Fibroblast of gingiva (primary cell): ENCODE results near the gene RDM1.
"Not testable (repeated sequence)": the region's sequence is repeated elsewhere in the genome, so short reads cannot be mapped to it uniquely, and the experiment has no call there.

ENCODE experiments used
- DNase-seq: peaks from one replicate; pipeline ENCODE4 v3.0.0-alpha.2; 2011; ENCODE audit warnings: low read depth

RDM1 gene

DNA sequence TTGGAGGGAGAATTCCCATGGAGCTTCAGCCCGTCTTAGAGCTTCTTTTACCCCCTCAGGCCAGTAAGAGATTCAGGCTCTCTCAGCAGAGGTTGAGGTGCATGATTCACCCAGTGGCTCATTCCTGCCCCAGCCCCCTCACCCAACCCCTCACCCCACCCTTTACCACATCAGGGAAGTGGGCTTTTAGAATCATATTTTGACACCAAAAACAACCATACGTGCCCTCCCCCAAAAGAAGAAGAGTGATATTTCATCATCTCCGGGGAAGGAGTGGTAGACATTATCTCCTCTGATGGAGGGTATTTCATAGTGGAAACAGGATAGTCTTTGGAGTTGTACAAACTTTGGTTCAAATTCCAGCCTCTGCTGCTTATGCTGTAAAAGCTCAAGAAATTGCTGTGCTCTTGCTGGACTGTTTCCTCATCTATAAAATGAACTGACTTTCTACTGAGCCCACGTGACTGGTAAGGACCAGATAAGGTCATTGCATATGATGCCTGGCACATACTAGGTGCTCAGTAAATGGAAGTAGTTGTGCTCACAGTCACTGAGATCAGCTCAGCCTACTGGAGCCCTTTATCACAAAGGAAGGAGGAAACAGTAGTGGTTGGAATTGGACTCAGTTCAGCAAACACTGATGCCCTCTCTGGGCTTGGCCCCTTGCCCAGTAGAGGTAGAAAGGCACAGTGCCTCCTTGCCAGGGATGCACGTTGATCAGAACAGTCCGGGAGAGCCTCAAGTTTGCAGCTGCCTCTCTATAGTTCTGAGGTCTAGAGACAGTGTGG lies 32.1 kb downstream of the RDM1 start:
- no peak for DNase-seq

DNA sequence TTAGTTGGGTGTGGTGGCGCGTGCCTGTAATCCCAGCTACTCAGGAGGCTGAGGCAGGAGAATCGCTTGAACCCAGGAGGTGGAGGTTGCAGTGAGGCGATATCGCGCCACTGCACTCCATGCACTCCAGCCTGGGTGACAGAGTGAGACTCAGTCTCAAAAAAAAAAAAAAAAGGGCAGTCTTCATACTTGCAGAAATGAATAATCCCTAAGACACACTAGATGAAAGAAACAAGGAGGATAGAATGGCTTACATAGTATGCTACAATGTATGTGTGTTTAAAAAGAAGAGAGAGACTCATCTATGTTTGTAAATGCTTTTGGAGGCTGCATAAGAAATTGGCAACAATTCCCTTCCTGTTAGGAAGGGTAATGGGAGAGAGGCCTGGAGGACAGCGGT lies 32.8 kb downstream of the RDM1 start:
- DNase-seq, result not testable (repeated sequence)

DNA sequence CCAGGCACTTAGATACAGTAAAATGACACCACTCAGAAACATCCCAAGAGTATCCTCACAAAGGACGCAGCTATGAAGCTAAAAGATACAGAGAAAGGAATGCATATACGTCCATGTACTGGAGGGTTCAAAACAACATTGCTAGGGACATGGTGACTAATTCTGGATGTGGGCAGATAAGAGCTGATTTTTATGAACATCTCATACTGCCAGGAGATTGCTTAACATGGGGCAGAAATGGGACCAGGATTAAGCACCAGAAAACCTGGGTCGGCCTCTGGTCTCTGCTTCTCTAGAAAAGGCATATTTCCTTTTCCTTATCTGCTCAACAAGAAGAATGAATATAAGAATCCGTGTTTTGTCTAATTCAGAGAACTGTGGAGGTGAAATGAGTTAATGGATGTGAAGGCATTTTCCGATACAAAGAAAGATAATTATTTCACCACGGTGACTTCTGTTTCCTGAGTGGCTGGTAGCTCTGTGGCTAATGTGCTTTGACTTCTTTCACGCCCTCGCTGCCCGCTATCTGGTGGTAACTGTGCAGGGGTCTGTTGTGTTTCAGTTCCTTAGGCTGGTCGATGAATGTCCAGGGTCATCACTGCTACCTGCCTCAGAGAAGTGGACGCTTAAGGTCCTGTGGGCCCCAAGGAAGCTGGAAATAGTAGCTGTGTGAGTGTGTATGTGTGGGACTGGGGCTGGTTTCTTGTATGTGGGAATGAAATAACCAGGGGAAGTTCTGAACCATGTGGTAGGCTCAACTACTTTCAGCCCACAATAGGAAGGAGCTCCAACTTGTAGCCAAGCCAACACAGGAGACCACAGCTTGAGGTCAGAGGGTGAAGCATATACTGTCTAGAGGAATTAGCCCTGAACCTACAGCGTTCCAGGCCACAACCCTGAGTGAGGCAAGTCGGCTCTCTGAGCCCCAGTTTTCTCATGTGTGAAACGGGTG lies 34.7 kb downstream of the RDM1 start:
- DNase-seq, result no peak

DNA sequence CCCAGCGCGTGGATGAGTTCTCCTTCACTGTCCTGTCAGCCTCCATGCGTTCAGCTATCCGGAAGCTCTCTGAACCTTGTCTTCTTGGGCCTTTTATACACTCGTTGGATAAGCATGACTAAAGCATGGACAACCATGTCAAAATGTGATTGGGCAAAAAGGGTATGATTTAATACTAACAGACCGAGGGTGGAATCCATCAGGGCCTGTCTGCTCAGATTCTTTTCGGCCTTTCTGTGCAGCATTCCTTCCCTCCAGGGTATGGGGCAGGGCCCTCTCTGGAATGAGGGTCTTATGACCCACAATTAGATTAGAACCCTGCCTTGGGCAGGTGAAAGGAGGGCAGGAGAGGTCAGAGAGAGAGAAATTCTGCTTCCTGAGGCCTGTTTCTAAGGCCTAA lies 36.4 kb downstream of the RDM1 start:
- no peak for DNase-seq

DNA sequence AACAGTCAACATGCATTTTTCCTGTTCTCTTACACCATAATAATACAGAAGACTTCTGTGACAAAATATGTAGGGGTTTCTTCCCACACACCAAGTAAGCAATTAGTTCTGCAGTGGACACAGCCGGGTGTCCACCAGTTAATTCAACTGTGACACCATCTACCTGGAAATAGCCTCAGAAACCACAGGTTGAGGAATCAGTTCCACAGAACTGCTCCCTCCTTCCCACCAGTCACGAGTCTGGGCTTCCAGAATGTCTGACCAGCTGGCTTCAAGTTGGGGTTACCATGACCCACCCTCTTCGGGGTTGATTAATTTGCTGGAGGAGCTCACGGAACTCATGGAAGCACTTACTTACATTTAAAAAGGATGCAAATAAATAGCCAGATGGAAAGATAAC lies 36.8 kb downstream of the RDM1 start:
- DNase-seq, result no peak

DNA sequence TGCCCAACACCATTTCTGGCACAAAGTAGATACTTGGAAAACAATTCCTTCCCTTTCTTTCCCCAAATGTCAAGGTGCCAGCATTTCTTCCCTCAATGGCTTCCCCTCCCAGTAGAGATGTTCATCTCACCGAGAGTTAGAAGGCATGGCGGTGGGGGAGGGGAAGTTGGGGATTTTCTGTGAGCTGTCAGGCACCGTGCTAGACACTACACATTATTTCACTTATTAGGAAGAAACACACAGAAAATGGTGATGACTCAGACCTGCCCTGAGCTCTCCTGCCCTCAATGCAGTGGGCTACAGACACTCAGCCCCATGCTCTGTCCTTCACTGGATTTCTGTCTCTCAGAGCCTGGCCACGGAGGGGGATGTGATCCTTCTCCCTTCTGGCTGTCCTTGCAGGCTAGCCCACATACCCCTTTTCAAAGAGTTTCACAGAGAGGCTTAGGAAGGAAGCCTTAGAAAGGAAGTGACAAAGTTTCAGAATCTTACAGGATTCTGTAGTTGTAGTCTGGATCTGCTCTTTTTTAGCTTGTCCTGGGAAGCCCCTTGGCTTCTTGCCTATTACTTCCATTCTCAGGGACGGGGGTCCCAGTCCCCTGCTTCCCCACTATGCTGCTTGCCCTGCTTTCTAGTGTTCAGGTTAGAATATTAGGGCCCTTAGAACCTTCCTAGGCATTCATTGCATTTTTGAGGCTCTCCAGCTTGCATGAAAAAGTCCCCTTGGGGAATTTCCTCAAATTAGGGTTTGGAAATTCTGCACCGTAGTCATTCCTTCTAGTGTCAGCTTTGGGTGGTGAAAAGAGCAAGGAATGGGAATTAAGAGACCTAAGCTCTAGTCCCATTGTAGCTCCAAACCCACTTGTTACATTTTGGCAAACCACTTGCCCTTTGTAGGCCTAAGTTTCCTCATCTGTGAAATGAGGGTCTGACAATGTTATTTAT lies 38.2 kb downstream of the RDM1 start:
- no peak for DNase-seq

DNA sequence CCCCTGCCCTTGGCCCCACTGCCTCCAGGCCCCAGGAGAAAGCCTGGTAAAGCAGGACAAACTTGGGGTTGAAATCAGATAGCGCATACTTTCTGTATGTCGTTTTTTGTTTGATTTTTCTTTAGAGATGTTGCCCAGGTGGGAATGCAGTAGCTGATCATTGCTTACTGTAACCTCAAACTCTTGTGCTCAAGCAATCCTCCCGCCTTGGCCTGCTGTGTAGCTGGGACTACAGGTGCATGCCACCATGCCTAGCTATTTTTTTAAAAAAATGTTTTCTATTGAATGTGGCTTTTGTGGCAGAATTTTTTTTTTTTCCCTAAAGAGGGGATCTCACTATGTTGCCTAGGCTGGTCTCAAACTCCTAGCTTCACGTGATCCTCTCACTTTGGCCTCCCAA lies 39.3 kb downstream of the RDM1 start:
- no peak for DNase-seq

DNA sequence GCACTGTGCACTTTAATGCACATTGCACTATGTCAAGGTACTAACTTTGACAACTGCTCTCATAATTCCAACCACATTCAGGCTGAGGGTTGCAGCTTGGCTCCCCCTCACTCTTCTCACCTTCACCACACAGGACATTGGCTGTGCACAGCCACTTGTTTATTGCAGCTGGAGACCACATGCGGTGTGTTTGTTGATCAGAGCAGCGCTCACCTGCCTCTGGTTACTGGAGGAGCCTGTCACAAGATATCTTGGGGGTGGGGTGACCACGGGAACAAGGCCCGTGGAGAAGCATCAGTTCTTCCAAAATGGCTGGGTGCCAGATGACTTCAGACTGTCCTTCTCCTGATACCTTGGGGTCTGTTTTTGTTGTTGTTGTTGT lies 39.8 kb downstream of the RDM1 start:
- DNase-seq, result no peak

DNA sequence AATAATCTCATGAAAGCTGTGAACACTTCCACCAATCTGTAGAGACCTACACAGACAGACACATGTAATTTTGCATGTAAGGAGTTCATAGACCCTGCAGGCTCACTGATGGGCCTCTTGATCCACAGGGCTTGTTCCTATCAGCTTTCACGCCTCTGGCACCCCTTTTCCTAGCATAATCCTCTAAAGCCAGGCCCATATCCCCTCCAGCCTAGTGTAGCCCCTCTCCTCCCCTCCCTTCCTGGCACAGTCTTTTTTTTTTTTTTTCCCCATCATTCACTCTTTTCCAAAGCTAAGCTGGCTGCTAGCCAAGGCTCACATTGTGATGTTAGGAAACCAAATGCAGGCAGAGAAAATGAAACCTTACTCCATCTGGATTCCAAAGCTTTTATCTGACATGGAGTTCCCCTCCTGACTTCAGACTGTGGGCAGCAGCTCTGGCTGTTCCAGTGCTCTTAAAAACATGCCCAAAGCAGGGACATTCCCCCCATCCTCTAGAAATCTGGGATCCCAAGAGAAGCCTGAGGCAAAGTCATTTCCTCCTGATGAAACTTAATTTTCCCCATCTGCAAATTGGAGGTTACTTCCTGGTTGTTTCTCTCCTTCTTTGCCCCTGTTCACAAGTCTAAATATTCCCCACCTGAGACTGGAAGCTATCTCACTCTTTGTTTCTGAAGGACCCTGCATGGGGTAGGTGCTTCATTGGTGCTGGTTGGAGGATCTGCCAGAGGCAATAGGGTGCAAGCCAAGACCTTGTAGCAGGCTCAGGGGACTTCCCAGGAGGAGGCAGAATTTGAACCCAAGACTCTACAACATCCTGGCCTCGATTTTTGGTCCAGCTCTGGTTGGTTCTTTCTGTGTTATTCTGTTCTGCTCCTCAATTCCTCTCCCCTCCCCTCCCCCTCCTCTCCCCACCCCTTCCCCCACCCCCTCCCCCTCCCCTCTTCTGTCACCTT lies 40.5 kb downstream of the RDM1 start:
- peak; percentile 21 for DNase-seq

DNA sequence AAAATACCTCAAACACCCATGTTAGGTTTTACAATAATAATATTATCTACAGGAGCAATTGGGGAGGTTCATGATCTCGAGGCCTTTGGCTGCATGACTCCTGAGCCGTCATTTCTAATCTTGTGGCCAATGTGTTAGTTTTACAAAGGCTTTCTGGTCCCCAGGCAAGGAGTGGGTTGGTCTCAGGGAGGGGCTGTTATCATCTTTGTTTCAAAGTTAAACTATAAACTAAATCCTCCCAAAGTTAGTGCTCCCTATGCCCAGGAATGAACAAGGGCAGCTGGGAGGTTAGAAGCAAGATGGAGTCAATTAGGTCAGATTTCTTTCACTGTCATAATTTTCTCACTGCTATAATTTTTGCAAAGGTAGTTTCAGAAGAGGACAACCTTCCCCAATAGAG lies 41.3 kb downstream of the RDM1 start:
- no peak for DNase-seq

DNA sequence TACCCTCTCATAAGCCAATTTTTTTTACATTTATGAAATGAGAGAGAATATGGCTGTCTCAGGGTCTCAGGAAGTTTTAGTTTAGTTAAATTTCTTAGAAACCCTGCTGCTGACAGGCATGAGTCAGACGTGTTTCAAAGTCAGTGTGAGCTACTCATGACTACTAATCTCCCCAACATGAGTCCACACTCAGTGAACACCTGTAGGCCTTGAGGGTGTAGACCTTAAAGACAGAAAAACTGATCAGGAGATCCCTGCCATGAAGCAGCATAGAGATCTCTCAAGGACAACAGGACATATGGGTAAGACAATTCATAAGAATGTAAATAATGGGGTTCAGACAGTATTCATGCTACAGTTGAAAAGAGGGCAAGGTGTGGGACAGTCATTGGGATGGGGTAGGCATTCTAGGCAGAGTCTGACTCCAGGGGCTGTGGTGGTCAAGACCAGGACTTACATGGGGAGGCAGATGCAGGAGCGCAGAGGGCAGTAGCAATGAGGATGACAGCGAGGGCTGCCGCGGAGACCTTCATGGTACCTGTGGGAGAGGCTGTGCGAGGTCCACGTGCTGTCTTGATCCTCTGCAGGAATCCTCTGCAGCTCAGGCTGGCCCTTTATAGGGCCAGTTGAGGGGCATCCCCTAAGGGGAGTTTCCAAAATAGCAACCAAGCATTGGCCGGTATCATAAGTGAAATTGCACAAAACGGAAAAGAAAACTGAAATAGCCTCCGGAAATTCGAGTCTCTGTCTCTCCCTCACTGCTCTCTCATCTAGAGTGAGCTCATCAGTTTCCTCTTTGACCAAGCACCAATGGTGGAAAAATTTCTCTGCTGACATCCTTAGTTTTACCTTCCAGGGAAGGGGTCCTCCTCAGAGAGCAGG lies 50.6 kb downstream of the RDM1 start, which contains the start of gene CCL5:
Gene CCL5, minus strand, starts transcription at position 588 of the 882 bp plus-strand sequence.
- no peak for DNase-seq

DNA sequence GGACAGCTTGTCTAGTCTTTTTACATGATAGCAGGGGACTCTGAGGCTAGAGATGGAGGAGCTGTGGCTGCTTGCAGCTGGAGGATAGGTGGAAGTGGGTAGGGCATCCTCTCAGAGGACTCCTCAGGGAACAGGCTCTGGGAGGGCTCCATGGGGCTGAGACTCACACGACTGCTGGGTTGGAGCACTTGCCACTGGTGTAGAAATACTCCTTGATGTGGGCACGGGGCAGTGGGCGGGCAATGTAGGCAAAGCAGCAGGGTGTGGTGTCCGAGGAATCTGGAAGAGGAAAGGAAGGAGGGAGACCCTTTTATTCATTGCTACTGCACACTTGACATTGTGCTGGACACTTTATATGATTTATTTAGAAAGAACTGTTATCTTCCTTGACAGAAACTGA lies 52.2 kb downstream of the RDM1 start:
- no peak for DNase-seq

DNA sequence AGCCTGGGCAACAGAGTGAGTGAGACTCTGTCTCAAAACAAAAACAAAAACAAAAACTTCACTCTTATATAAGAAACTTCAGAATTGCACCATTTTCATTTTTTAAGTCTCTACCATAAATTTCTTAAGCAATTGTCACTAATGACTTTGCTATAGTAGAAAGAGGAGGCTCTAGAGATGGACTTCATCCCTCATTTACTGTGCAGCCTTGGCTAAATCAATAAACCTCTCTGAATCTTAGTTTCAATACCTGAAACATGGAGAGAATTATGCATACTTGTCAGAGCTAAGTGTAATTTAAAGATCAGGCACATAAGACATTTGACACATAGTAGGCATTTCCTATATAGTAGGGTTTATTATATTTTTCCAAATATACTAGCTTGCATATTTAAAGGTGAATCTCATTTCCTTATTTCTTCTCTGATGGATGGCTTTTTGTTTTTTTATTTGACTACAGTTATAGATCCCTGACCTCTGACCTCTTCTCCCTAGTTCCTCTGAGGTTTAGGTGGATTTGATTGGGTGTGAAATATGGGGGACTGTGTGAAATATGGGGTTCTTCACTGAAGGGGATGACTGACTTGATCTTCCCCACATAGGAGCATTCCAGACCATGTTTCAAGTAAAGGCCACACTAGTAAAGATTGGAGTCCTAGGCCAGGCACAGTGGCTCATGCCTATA lies 53.1 kb downstream of the RDM1 start:
- no peak for DNase-seq

DNA sequence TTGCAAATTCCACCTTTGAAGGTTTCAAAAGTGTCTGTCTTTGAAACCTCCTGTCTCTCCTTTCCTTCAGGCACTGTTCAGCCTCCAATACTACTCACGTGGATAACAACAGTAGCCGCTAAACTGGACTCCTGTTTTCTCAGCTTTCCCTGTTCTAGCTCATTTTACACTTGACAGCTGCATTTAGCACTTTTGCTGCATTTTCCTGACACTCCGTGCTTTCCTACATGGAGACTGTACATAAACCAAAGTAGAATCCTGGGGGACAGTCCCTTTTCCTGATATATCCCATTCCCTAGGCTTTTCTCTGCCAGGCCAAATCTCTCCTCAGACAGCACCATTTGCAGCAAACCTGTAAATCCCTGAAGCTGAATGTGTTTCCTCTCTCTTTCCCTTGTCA lies 54.0 kb downstream of the RDM1 start:
- no peak for DNase-seq

DNA sequence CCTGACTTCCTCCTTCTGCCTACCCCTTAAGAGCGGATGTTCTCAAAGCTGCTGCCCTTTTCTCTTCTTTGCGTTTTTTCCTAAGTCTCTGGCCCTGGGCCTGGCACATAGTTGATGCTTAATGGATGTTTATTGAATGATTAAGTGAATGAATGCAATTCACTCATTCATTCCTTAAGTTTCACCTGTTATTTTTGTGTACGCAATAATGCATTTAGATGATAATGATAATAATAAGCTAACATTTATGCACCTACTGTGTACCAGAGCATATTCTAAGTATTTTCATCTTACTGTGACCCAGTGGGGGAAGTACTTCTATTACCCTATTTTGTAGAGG lies 54.8 kb downstream of the RDM1 start:
- DNase-seq, result no peak

DNA sequence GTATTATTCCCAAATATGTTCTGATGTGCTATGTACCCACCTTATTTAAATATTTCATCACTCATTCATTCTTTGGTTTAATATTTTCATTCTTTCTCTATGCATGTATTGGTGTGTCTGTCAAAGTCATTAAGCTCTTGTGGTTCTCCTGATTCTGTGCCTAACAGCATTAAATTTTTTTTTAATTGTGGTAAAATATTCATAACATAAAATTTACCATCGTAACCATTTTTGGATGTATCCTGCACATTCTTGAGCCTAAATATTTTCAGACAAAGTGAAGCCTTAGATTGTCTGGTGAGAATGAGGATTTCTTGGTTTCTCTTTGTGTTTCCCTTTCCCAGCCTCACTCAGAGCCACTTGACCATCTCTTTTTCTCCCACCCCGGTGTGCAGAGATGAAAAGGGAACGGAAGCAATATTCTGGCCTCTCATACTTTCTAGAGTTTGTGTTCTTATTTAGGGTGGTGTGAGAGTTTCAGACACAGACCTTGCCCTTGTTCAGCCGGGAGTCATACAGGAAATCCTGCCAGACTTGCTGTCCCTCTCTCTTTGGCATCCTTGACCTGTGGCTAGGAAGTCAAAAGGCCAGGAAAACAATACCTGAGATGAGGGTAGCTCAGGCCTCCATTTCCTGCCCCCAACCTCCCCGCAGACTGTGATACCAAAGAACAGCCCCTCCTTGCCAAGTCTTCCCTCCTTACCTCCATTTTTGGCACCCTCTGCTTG lies 55.3 kb downstream of the RDM1 start:
- no peak for DNase-seq

DNA sequence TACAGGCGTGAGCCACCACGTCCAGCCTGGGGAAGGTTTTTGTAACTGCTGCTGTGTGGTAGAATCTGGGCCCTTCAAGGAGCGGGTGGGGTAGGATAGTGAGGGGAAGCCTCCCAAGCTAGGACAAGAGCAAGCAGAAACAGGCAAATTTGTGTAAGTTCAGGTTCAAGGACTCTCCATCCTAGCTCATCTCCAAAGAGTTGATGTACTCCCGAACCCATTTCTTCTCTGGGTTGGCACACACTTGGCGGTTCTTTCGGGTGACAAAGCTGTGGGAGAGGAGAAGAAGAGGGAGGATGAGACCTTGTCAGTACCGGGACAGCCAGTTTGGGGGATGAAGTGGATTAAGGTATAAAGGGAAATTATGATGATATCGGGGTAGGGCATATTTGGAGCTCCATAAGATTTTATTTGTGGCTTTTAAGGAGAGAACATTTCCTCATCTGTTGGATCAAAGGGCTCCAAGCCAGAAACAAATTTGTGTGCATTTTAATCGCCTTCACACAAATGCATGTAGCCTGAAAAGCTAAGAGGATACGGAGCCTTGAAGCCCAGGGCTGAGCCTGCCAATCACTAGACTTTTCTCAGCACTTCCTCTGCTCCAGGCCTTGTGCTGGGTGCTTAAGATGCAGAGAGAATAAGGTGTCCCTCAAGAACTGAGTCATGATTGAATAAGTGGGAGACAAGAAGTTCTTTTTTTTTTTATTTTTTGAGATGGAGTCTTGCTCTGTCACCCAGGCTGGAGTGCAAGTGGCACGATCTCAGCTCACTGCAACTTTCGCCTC lies 58.2 kb downstream of the RDM1 start:
- no peak for DNase-seq
